HEK293 (cell line): ENCODE results near the gene SNRPD3.

ENCODE experiments used
- ZBTB17 ChIP-seq: fragments of 450-650 bp; formaldehyde crosslinking; IDR thresholded peaks from 2 replicates; pipeline ENCODE4 v1.5.1; 2016; ENCODE audit warnings: missing biosample characterization, missing genetic modification characterization
- ZBTB7A ChIP-seq: fragments of 450-650 bp; formaldehyde crosslinking; IDR thresholded peaks from 2 replicates; pipeline ENCODE4 v1.5.1; 2016; ENCODE audit warnings: low read depth, missing biosample characterization, missing genetic modification characterization
- ZNF169 ChIP-seq: fragments of 450-650 bp; formaldehyde crosslinking; IDR thresholded peaks from 2 replicates; pipeline ENCODE4 v1.5.1; 2016; ENCODE audit warnings: missing biosample characterization, missing genetic modification characterization
- ZNF629 ChIP-seq: fragments of 450-650 bp; formaldehyde crosslinking; IDR thresholded peaks from 2 replicates; pipeline ENCODE4 v1.5.1; 2017; ENCODE audit warnings: missing biosample characterization, missing genetic modification characterization
- ZNF776 ChIP-seq: fragments of 450-650 bp; formaldehyde crosslinking; IDR thresholded peaks from 2 replicates; pipeline ENCODE4 v1.5.0; 2017; ENCODE audit warnings: missing biosample characterization, missing genetic modification characterization, borderline replicate concordance
- ZNF777 ChIP-seq: fragments of 450-650 bp; formaldehyde crosslinking; IDR thresholded peaks from 2 replicates; pipeline ENCODE4 v1.5.1; 2017; ENCODE audit warnings: missing biosample characterization, missing genetic modification characterization, borderline replicate concordance
- TF ChIP-seq, protein P1 (sequence below): fragments of 450-650 bp; formaldehyde crosslinking; IDR thresholded peaks from 2 replicates; pipeline ENCODE4 v1.5.1; 2016; ENCODE audit warnings: missing biosample characterization, missing genetic modification characterization
- TF ChIP-seq, protein P2 (sequence below): fragments of 450-650 bp; formaldehyde crosslinking; IDR thresholded peaks from 2 replicates; pipeline ENCODE4 v1.5.1; 2016; ENCODE audit warnings: missing biosample characterization, missing genetic modification characterization

DNA sequence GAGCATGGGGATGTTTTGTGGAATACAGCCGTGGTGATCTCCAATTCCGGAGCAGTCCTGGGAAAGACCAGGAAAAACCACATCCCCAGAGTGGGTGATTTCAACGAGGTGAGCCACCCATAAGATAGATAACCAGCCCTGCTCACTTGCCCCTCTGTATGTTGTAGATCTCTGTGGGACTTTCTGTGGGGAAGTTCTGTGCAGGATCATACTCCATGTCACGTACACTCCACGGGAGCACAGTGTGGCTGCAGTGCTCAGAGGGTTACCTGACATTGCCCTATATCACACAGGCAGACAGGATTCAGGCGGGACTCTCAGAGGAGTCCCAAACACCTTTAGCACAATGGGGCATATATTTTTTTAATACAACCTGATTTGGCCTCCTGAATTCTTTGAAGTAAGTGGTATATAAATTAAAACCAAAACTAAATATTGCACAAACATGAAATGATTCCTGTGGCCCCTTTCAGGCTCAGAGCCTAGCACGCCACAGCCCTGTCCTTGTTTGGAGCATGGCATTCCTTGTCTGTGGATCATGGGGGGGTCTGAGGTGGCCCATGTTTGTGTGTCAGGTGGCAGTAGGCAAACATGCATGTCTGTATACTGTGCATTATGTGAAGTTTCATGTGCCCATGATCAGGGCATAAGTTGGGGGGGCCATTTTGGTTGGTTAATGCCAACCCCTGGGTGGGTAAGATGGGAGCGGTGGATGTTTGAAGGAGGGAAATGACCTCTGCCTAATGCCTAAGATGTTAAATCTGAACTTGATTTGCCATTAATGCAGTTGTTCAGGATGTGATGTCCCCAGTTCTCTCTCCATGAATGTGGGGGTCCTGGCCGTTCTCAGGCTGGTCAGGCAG is 42.2 kb upstream of the SNRPD3 start:
- TF ChIP-seq, protein P1, sequence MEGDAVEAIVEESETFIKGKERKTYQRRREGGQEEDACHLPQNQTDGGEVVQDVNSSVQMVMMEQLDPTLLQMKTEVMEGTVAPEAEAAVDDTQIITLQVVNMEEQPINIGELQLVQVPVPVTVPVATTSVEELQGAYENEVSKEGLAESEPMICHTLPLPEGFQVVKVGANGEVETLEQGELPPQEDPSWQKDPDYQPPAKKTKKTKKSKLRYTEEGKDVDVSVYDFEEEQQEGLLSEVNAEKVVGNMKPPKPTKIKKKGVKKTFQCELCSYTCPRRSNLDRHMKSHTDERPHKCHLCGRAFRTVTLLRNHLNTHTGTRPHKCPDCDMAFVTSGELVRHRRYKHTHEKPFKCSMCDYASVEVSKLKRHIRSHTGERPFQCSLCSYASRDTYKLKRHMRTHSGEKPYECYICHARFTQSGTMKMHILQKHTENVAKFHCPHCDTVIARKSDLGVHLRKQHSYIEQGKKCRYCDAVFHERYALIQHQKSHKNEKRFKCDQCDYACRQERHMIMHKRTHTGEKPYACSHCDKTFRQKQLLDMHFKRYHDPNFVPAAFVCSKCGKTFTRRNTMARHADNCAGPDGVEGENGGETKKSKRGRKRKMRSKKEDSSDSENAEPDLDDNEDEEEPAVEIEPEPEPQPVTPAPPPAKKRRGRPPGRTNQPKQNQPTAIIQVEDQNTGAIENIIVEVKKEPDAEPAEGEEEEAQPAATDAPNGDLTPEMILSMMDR (tag by site-specific recombination) = no peak
- TF ChIP-seq ZNF169 (tag by site-specific recombination) (no peak), ZBTB7A (tag by site-specific recombination) (no peak), ZNF777 (tag by site-specific recombination) (no peak), ZNF629 (tag by site-specific recombination) (no peak), ZNF776 (tag by site-specific recombination) (no peak), ZBTB17 (tag by site-specific recombination) (no peak)
- TF ChIP-seq, protein P2, sequence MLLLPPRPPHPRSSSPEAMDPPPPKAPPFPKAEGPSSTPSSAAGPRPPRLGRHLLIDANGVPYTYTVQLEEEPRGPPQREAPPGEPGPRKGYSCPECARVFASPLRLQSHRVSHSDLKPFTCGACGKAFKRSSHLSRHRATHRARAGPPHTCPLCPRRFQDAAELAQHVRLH (tag by site-specific recombination) = no peak
